Neuronal stem cell (in vitro differentiated cells): ENCODE results near the gene RBMS3.

Experiments used
- DNase-seq: peaks from one replicate; pipeline ENCODE4 v3.0.0-alpha.2; 2013; ENCODE audit warnings: low spot score
- H2AFZ ChIP-seq: one replicate; pipeline ENCODE4 v1.6.1; 2013; ENCODE audit warnings: mild to moderate bottlenecking, low read length, inconsistent platforms
- H2AK5ac ChIP-seq: 2 replicates; pipeline ENCODE4 v1.6.1; 2013; ENCODE audit warnings: low read depth, mild to moderate bottlenecking, inconsistent platforms, low read length, moderate library complexity, mixed read lengths
- H2BK120ac ChIP-seq: 2 replicates; pipeline ENCODE4 v1.6.1; 2013; ENCODE audit warnings: low read depth, mild to moderate bottlenecking, inconsistent platforms, low read length, moderate library complexity, mixed read lengths
- H2BK12ac ChIP-seq: one replicate; pipeline ENCODE4 v1.6.1; 2013; ENCODE audit warnings: low read length, inconsistent platforms
- H2BK15ac ChIP-seq: 2 replicates; pipeline ENCODE4 v1.6.1; 2013; ENCODE audit warnings: mild to moderate bottlenecking, low read length, inconsistent platforms, mixed read lengths
- H2BK5ac ChIP-seq: one replicate; pipeline ENCODE4 v1.6.1; 2013; ENCODE audit warnings: inconsistent platforms, mild to moderate bottlenecking, low read length, moderate library complexity
- H3K14ac ChIP-seq: one replicate; pipeline ENCODE4 v1.6.1; 2013; ENCODE audit warnings: low read length, inconsistent platforms
- H3K18ac ChIP-seq: 2 replicates; pipeline ENCODE4 v1.6.1; 2013; ENCODE audit warnings: low read length, inconsistent platforms
- H3K23ac ChIP-seq: 2 replicates; pipeline ENCODE4 v1.6.1; 2013; ENCODE audit warnings: low read depth, mild to moderate bottlenecking, mixed read lengths, low read length, inconsistent platforms; ENCODE audit not compliant: poor library complexity
- H3K27ac ChIP-seq: replicated peaks from 3 replicates; pipeline ENCODE4 v1.5.1; 2013; ENCODE audit warnings: low read length, inconsistent platforms
- H3K27me3 ChIP-seq, 3 experiments: 2 replicates each; pipeline ENCODE4 v1.6.1; 2013; ENCODE audit warnings: low read length in 3 of 3, mild to moderate bottlenecking in 2 of 3, inconsistent platforms in 1 of 3, low read depth in 1 of 3, mixed read lengths in 1 of 3, moderate library complexity in 1 of 3; ENCODE audit not compliant: control insufficient read depth in 3 of 3, insufficient read depth in 3 of 3
- H3K36me3 ChIP-seq, 2 donors: replicated peaks in 1 of 2; 2 replicates each; pipeline ENCODE4 v1.6.1; 2013; ENCODE audit warnings: low read length in 2 of 2; ENCODE audit not compliant: control insufficient read depth in 2 of 2, insufficient read depth in 2 of 2
- H3K4ac ChIP-seq: 2 replicates; pipeline ENCODE4 v1.6.1; 2013; ENCODE audit warnings: inconsistent platforms, mild to moderate bottlenecking, low read length, moderate library complexity
- H3K4me1 ChIP-seq, 2 donors: 1 replicate in 1 of 2; 2 replicates in 1 of 2; pipeline ENCODE4 v1.6.1; 2013; ENCODE audit warnings: low read length in 2 of 2, low read depth in 1 of 2; ENCODE audit not compliant: control insufficient read depth in 2 of 2, insufficient read depth in 1 of 2
- H3K4me2 ChIP-seq: one replicate; pipeline ENCODE4 v1.6.1; 2013; ENCODE audit warnings: mild to moderate bottlenecking, low read length, inconsistent platforms; ENCODE audit not compliant: insufficient read depth, poor library complexity, severe bottlenecking
- H3K4me3 ChIP-seq, 2 donors: 2 replicates each; pipeline ENCODE4 v1.5.1; 2013; ENCODE audit warnings: low read length in 2 of 2, mild to moderate bottlenecking in 2 of 2, inconsistent platforms in 1 of 2, moderate library complexity in 1 of 2
- H3K79me1 ChIP-seq: one replicate; pipeline ENCODE4 v1.6.1; 2013; ENCODE audit warnings: low read depth, mild to moderate bottlenecking, inconsistent platforms, low read length, moderate library complexity
- H3K9ac ChIP-seq: one replicate; pipeline ENCODE4 v1.6.1; 2013; ENCODE audit warnings: mild to moderate bottlenecking, low read depth, low read length, inconsistent platforms; ENCODE audit not compliant: poor library complexity
- H3K9me3 ChIP-seq, 2 donors: replicated peaks in 1 of 2; 2 replicates each; pipeline versions ENCODE3 to v1.6.1; 2013; ENCODE audit warnings: low read length in 2 of 2, mild to moderate bottlenecking in 2 of 2, inconsistent platforms in 1 of 2, low read depth in 1 of 2, mixed read lengths in 1 of 2, moderate library complexity in 1 of 2; ENCODE audit not compliant: control insufficient read depth in 2 of 2, insufficient read depth in 1 of 2
- H4K8ac ChIP-seq: one replicate; pipeline ENCODE4 v1.6.1; 2013; ENCODE audit warnings: low read depth, mild to moderate bottlenecking, inconsistent platforms, low read length, moderate library complexity
- H4K91ac ChIP-seq: one replicate; pipeline ENCODE4 v1.6.1; 2013; ENCODE audit warnings: low read length, low read depth, mild to moderate bottlenecking, inconsistent platforms; ENCODE audit not compliant: poor library complexity
- WGBS, 2 donors: extraction: QIAGEN DNeasy Blood & Tissue Kit; methylation state at CpG; one replicate each; pipeline ENCODE4 v1.1.7; 2013; ENCODE audit warnings: missing lambda C conversion rate in 2 of 2, mixed read lengths in 1 of 2; ENCODE audit not compliant: insufficient read length in 2 of 2, insufficient replicate concordance in 1 of 2; ENCODE audit errors: extremely low coverage in 2 of 2; 5-methylcytosine and 5-hydroxymethylcytosine counted together

Gene RBMS3

GRCh38 chr3:29506502-29506901 is 225.6 kb downstream of the RBMS3 start:
- Histone ChIP-seq H3K36me3 (no peaks in the 10 kb centered on the region), H3K4me2 (no peak overlapping the region), H2BK15ac (no peak overlapping the region), H3K79me1 (no peaks in the 10 kb centered on the region), H2AK5ac (no peak overlapping the region), H2AFZ (no peak overlapping the region), H3K4me3 (no peak overlapping the region), H4K8ac (no peak overlapping the region), H3K27me3 (no peaks in the 10 kb centered on the region), H3K4me1 (no peaks in the 10 kb centered on the region), H3K23ac (no peak overlapping the region), H3K9ac (no peak overlapping the region), H3K4ac (no peak overlapping the region), H3K27ac (no peak overlapping the region), H4K91ac (no peak overlapping the region), H3K18ac (no peak overlapping the region), H3K14ac (no peak overlapping the region), H3K9me3 (peaks cover 0 to 7% of the 10 kb centered on the region in 2 donors), H2BK120ac (no peak overlapping the region), H2BK12ac (no peak overlapping the region), H2BK5ac (no peak overlapping the region)
- DNase-seq = no peak
- WGBS, 2 donors = no CpG with 5 or more reads among the region's 3 CpGs

GRCh38 chr3:29511701-29512100 is 230.8 kb downstream of the RBMS3 start:
- Histone ChIP-seq H2BK12ac (no peak overlapping the region), H3K4ac (no peak overlapping the region), H2BK5ac (no peak overlapping the region), H3K27me3 (no peaks in the 10 kb centered on the region), H2BK120ac (no peak overlapping the region), H2AFZ (no peak overlapping the region), H3K9ac (no peak overlapping the region), H4K91ac (no peak overlapping the region), H2BK15ac (no peak overlapping the region), H3K18ac (no peak overlapping the region), H3K4me2 (no peak overlapping the region), H3K4me3 (no peak overlapping the region), H3K36me3 (no peaks in the 10 kb centered on the region), H3K4me1 (no peaks in the 10 kb centered on the region), H3K23ac (no peak overlapping the region), H3K27ac (no peak overlapping the region), H3K14ac (no peak overlapping the region), H3K79me1 (no peaks in the 10 kb centered on the region), H2AK5ac (no peak overlapping the region), H3K9me3 (no peaks in the 10 kb centered on the region), H4K8ac (no peak overlapping the region)
- DNase-seq = no peak
- WGBS, 2 donors = no CpG with 5 or more reads among the region's 1 CpG

- Histone ChIP-seq H3K36me3 (no peaks in the 10 kb centered on the region), H2AFZ (peak overlapping the region; percentile 27), H4K8ac (no peak overlapping the region), H3K27me3 (no peaks in the 10 kb centered on the region), H2BK5ac (no peak overlapping the region), H2BK15ac (no peak overlapping the region), H3K14ac (no peak overlapping the region), H3K4me3 (no peak overlapping the region), H3K9ac (no peak overlapping the region), H3K4ac (no peak overlapping the region), H3K9me3 (no peaks in the 10 kb centered on the region), H3K4me1 (no peaks in the 10 kb centered on the region), H4K91ac (no peak overlapping the region), H2AK5ac (no peak overlapping the region), H3K18ac (no peak overlapping the region), H2BK120ac (no peak overlapping the region), H3K79me1 (no peaks in the 10 kb centered on the region), H3K27ac (no peak overlapping the region), H2BK12ac (no peak overlapping the region), H3K4me2 (no peak overlapping the region), H3K23ac (no peak overlapping the region)
- no peak for DNase-seq
- WGBS, 2 donors = no CpG with 5 or more reads among the region's 4 CpGs
Measured at GRCh38 chr3:29512641-29513040, 231.8 kb downstream of the RBMS3 start.

- no CpG with 5 or more reads among the region's 3 CpGs for WGBS, 2 donors
Measured at GRCh38 chr3:29513236-29513635, 232.4 kb downstream of the RBMS3 start.

More at GRCh38 chr3:29513236-29513635, 232.4 kb downstream of the RBMS3 start:
- no peak for DNase-seq
- Histone ChIP-seq H4K8ac (no peak overlapping the region), H3K27me3 (no peaks in the 10 kb centered on the region), H2BK120ac (no peak overlapping the region), H3K4me3 (no peak overlapping the region), H2BK5ac (no peak overlapping the region), H2AFZ (peak overlapping the region; percentile 27), H3K18ac (no peak overlapping the region), H3K4me1 (no peaks in the 10 kb centered on the region), H3K14ac (no peak overlapping the region), H3K27ac (no peak overlapping the region), H3K4ac (no peak overlapping the region), H2BK12ac (no peak overlapping the region), H3K79me1 (no peaks in the 10 kb centered on the region), H3K9me3 (no peaks in the 10 kb centered on the region), H3K4me2 (no peak overlapping the region), H4K91ac (no peak overlapping the region), H3K36me3 (no peaks in the 10 kb centered on the region), H3K9ac (no peak overlapping the region), H2BK15ac (no peak overlapping the region), H3K23ac (no peak overlapping the region), H2AK5ac (no peak overlapping the region)
